HG02588 (cell line): ENCODE data around the gene NUDT1.

Experiments used
- ATAC-seq: cut with Tn5 transposase; IDR thresholded peaks from one replicate; pipeline ENCODE4 v1.9.1; 2021; ENCODE audit warnings: mild to moderate bottlenecking, moderate library complexity; ENCODE audit not compliant: unreplicated experiment

NUDT1 gene

GRCh38 chr7:2241580-2242540 is at the start of gene NUDT1, which contains the start of gene MRM2:
Gene NUDT1 (plus strand): TSS chr7:2242226. CDS start chr7:2244575, 2,349 bp downstream.
Gene MRM2 (minus strand): TSS chr7:2242205. CDS start chr7:2242169, 36 bp downstream.
- peak; percentile 69 for ATAC-seq

GRCh38 chr7:2192831-2193534 is 49.0 kb upstream of the NUDT1 start:
- ATAC-seq = no peak

DNA sequence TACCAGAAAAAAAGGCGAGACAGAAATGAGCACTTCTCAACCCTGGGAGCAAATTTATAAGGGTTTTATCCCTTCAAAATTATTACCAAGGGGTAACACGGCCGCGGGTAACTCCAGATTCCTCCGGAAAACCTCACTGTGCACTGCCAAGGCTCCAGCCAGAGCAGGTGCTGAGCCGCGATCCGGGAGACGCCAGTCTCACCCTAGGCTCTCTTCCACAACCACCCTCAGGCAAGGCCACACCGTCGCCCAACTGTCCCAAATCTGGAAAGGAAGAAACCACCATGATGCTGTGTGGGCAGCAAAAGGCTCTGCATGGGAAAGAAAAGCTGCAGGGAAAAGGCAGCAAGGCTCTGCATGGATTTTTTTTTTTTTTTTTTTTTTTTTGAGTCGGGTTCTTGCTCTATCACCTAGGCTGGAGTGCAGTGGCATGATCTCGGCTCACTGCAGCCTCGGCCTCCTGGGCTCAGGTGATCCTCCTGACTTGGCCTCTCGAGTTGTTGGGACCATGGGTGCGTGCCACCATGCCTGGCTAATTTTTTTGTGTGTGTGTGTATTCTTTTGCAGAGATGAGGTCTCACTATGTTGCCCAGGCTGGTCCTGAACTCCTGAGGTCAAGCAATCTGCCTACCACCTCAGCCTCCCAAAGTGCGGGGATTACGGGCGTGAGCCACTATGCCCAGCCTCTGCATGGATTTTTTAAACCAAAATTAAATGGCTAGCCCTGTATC is 48.3 kb upstream of the NUDT1 start:
- ATAC-seq = no peak

DNA sequence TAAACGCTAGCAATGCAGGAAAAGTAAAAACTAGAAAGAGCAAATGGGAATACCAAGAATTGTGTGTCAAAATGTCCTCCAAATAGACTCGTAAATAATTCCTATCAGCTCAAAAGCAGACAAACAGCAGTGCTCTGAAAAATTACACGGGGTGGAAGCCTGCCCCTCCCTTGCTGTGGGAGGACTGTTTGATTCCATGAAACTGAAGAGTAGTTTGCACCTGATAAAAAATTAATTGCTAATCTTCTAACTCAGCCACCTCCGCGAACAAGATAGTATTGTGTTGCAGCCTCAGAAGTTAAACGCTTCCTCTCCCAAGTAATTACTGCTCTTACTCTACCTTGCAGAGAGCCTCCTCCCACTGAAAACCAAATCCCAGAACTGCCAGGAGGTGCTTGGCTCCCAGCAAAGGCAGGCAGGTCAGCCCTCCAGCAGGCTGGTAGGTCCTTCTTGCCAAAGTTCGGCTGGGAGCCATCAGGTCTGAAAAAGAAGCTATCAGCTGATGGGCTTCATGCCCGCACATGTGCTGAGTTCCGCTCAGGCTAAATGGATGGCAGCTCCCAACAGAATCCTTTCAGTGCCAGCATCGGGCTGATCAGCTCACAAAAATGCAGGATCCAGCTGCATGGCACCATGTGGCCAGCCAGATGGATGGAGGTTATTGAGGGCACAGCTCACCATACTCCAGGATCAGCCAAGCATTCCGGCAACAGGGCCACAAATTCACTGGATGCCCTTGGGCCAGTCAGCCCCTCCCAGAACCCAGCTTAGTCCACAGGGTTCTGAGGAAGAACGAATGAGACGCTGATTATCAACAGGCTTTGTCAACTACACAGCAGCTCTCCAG is 46.4 kb upstream of the NUDT1 start:
- no peak for ATAC-seq

DNA sequence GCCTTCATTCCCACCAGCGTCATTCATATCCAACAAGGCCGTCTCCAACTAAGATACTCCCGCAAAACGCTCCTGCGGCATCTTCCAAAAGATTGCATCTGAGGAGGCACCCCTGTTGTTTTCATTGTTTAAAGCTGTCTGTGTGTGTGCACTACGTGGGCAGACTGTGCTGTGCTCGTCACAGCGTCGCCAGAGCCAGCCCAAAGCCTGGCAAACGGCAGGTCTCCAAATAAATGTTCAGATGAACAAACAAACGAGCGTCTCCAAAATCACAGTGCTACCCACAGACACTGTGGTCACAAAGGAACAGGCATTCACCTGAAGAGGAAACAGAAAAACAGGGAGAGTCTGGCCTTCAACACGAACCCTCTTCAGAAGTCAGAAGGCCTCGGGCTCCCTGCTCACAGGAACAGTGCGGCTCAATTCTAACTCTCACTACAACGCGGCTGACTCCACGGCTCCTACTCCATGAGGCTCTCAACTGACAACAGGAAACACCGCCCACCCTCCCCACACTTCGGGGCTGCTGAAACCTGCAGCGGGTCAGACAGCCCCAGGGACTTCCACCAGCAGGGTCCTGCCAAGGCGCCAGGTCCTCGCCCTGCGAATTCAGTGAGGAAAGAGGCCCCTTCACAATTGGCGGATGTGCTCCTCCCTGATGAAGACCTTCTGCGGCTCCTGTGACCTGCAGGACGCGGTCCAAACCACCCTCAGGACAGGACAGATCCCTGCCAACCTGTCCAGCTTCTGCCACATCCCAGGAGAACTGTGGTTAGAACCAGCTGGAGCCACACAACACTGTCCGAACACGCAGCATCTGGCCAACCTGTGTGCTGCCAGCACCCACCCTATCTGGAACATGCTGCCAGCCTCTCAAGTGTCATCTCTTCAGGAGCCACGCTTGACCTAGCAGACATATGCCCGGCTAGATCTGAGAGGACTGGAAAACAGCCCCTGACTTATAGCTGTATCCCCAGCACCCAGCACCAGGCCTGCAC is 45.3 kb upstream of the NUDT1 start:
- ATAC-seq = no peak

DNA sequence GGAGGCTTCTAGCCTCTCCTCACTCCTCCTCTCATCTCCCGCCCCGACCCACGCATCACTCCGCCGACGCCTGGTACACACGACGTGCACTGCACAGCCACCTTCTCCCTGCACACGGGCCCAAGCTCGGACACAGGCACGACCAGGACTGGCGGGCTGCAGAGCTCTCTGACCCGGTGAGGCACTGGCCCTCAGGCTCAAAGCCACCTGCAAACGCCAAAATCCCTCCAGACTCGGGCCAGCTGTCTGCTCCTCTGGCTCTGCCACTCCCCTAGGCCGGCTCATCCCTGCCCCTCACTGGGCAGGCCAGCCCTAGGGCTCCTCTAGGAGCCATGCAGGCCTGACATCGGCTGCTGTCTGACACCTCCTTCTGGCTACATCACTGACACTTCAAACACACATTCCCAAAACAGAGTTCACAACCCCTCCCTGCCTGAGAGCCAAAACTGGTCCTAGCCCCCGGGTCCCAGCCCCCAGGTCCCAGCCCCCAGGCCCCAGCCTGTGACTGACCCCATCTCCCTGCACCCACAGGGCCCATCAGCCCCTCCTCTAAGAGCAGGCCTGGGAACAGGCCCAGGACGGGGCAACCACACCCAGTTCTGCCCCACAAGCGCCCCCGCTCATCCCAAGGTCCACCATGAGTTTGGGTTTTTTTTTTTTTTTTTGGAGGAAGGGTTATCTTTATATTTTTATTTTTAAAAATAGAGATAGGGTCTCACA is 44.4 kb upstream of the NUDT1 start:
- no peak for ATAC-seq

DNA sequence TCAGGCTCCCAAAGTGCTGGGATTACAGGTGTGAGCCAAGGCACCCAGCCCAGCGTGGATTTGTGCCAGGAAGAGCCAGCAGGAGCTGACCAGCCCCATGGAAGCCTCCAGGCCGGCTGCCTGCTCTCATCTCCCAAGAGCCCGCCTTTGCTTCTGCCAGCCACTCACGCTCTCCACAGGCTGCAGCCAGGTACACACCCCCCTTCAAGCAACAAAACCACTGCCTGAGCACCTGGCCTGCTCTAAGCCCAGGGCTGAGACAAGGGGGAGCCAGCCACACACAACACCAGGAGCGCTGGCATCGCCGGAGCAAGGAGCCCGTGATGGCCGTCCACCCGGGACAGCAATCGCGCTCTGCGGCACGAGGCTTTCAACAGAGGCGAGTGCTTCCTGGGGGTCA is 43.8 kb upstream of the NUDT1 start:
- no peak for ATAC-seq

GRCh38 chr7:2198760-2199159 is 43.3 kb upstream of the NUDT1 start:
- no peak for ATAC-seq

DNA sequence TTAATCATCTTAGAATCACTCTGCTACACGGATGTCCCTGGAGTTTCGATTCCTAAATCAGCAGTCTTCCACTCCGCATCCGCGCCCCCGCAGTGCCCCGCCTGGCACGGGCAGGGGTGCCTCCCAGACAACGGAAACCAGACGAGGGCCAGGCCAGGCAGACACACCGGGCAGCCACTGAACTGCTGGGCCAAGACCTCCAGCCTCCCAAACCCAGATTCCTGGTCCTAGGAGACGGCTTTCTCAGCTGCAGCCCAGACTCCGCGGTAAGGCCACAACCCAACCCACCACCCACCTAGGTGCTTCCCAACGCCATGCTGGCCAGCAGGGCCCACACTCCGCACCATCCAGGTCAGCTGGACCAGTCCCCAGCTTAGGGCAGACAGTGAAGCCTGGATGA is 42.5 kb upstream of the NUDT1 start:
- ATAC-seq = no peak

DNA sequence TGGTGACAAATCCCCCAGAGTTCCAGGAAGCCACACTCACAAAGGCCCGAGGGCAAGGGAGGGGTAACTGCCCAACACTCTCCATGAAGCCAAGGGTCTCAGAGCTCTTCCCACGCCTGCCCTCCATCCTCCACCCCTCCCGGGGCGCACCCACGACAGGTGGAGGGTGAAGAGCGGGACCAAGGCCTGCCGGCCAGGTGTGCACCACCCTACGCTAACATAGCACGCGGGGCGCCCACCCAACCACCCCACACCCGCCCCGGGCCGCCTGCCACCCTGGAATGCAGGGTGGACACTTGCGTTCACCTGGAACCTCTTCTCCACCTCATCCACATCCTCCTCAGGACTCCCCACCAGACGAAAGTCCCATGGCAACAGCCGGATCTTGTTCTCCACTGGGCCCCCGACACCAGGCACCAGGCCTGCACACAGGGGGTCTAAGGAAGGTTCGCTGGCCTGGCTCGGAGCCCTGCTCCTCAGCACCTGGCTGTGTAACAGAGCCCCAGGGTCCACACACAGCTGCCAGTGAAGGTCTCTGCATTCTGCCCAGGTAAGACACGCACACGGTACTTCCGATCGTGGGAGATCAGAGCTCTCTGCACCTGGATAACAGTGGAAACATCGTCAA is 42.0 kb upstream of the NUDT1 start:
- ATAC-seq = no peak

DNA sequence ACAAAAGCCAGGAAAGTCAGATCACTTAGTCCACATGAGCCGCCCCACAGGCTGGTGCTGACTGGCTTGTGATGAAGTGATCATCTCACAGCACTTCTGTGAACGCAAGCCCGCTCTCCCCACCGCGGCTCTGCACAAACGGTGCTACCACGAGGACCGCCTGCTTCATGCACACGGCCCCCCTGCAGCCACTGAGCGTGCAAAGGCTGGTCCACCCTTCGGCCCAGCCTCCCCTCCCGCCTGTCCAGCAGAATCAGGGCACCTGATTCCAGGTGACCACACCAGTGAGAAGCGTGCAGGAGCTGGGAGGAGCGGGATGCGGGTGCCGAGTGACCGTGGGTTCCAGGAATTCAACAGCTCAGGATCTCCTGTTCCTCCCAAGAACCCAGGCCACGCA is 41.4 kb upstream of the NUDT1 start:
- ATAC-seq = no peak

DNA sequence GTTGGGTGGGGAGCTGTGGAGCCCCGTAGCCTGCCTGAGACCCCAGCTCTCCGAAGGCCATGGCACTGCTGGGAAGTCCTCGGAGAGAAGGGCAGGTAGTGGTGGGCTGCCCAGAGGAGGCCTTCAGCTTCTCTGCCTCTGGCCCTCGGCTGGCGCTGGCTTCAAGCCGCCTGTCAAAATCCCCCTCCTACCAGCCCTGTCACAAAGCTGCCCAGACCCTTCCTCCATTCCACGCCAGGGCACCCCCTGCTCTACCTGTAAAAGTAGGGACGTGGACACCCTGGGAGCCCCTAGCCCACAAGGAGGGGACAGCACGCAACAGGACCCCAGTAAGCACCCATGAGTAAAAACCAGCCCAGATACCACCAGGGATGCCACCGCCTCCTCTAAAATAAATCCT is 40.9 kb upstream of the NUDT1 start:
- no peak for ATAC-seq

GRCh38 chr7:2201686-2202360 is 40.2 kb upstream of the NUDT1 start:
- ATAC-seq = no peak

GRCh38 chr7:2202361-2202761 is 39.7 kb upstream of the NUDT1 start:
- no peak for ATAC-seq

DNA sequence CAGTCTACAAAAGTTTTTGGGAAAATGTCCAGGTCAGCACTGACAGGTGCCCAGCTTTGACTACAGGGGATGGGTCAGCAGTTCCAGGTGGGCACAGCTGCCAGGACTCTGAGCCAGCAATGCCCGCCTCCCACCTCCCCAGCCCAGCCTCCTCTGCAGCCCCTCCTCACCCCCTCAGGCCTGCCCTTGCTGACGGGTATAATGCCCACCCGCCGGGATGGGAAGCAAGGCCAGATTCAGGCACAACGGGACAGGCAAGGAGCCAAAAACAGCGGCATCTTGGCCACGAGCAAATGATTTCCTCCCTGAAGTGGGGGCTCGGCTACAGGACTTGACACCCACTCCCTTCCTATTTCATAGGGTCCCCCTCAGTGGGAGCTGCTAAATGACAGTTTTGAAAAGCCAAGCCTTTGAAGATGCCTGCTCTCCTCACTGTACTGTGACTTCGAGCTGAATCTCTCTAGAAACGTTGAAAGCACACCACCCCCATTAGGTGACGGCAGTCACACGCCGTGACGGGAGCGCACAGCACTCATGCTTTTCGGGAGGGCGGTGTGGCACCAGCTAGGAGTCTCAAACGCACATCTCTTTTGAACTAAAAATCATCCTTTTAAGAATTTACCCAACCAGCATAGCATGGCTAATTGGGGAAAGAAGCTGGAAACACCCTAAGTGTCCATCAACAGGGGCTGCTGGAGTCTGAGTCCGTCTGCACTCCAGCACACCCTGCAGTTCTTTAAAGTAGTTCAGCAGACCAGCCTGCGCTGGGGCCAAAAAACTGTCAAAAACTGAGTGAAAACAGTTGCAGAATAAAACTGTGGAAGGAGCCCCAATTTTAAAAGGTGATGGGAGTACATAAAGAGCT is 38.9 kb upstream of the NUDT1 start:
- no peak for ATAC-seq

GRCh38 chr7:2203766-2204300 is 38.2 kb upstream of the NUDT1 start:
- ATAC-seq = no peak
